Limb (tissue), 2 donors: Measurements from ENCODE around the gene TAOK3.

Source experiments
- DNase-seq, 2 donors: peaks; one replicate each; pipeline ENCODE4 v3.0.0-alpha.2; 2016; ENCODE audit errors: extremely low spot score in 2 of 2

Gene TAOK3

DNA sequence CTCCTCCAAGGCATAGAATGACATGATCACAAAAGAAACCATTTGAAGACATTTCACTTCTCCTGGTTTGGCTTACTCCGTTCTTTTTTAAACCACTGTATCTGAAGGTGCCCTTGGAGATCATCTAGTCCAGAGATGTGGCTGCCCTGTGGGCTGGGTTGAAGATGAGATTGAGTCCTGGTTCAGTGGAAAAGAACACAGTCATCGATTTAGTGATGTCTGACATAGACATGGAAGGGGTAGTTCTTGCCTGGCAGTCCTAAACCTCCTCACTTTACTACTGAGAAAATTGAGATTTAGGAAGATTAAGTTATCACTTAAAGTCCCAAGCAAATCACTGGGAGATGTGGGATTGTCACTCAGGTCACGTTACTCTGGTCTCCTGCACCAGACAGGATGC lies 271.7 kb downstream of the TAOK3 start:
- DNase-seq: no peak
